Lung (tissue), 16 donors: ENCODE measurements around the gene MYL12B. TPM values are rescaled to one million over a fixed set of nuclear protein-coding genes. Genes with fewer than 3 reads are reported as not detected.
A peak's percentile ranks its signal among the peaks of the same experiment; 100 is the strongest.

ENCODE experiments used
- ATAC-seq: fragments of 200-7000 bp; cut with Tn5 transposase; one replicate; pipeline ENCODE4 v1.9.1; 2020; ENCODE audit warnings: moderate number of reproducible peaks; ENCODE audit not compliant: insufficient read depth, low FRiP score
- DNase-seq, 3 donors: peaks; one replicate each; pipeline ENCODE4 v3.0.0-alpha.2; 2013 to 2017
- H3K27ac ChIP-seq, 2 donors: one replicate each; pipeline ENCODE4 v1.5.1; 2013; ENCODE audit warnings: mild to moderate bottlenecking in 2 of 2, moderate library complexity in 2 of 2, control low read depth in 1 of 2, inconsistent platforms in 1 of 2, low read depth in 1 of 2, low read length in 1 of 2
- H3K27me3 ChIP-seq, 3 donors: one replicate each; pipeline ENCODE4 v1.5.1; 2013; ENCODE audit warnings: low read length in 2 of 3; ENCODE audit not compliant: control insufficient read depth in 3 of 3, insufficient read depth in 3 of 3
- H3K36me3 ChIP-seq, 4 donors: one replicate each; pipeline ENCODE4 v1.5.1; 2013; ENCODE audit warnings: low read length in 4 of 4, mild to moderate bottlenecking in 1 of 4, moderate library complexity in 1 of 4; ENCODE audit not compliant: control insufficient read depth in 4 of 4, insufficient read depth in 4 of 4
- H3K4me1 ChIP-seq, 5 donors: one replicate each; pipeline ENCODE4 v1.5.1; 2013; ENCODE audit warnings: low read length in 5 of 5, mild to moderate bottlenecking in 2 of 5, moderate library complexity in 1 of 5; ENCODE audit not compliant: control insufficient read depth in 5 of 5, insufficient read depth in 5 of 5
- H3K4me3 ChIP-seq: one replicate; pipeline ENCODE4 v1.5.1; 2013; ENCODE audit warnings: mild to moderate bottlenecking, control low read depth, moderate library complexity
- H3K9ac ChIP-seq, 2 donors: one replicate each; pipeline ENCODE4 v1.5.1; 2013; ENCODE audit warnings: low read length in 2 of 2, control low read depth in 1 of 2; ENCODE audit not compliant: insufficient read depth in 1 of 2
- H3K9me3 ChIP-seq, 4 donors: one replicate each; pipeline ENCODE4 v1.5.1; 2013; ENCODE audit warnings: low read length in 3 of 4, mild to moderate bottlenecking in 1 of 4, moderate library complexity in 1 of 4; ENCODE audit not compliant: control insufficient read depth in 4 of 4, insufficient read depth in 3 of 4
- WGBS, 2 donors: extraction: QIAGEN DNeasy Blood & Tissue Kit; methylation state at CpG; one replicate each; pipeline ENCODE4 v1.1.7; 2013; 5-methylcytosine and 5-hydroxymethylcytosine counted together
- long read RNA-seq, 5 donors: transcript quantifications; one replicate each; lab custom pipeline, GENCODE V29; 2026
- polyA plus RNA-seq, 2 donors: library from polyadenylated mRNA; stranded (reverse); fragments of 200-250 nt; gene quantifications; one replicate each; pipeline ENCODE4 v1.2.1, GENCODE V29; 2013
- total RNA-seq, 2 donors: library from RNA; depleted of rRNA in 1 of 2; stranded (reverse); fragments of >200 nt in 1 of 2; gene quantifications; one replicate each; pipeline ENCODE4 v1.2.1, GENCODE V29; 2014 to 2021
- TF ChIP-seq, protein P1 (sequence below): IDR thresholded peaks from 2 replicates; pipeline ENCODE4 v1.5.1; 2012; ENCODE audit warnings: mild to moderate bottlenecking; ENCODE audit errors: control extremely low read depth, extremely low read depth
- donor health status: control.
- donor health status: control.
- donor health status: Bipolar disorder and iron deficiency.
- donor health status: healthy.
- donor health status: DM: yes; HTN: yes; CAD: no.

Gene MYL12B
- total RNA-seq: 100 to 1,000 TPM; 249 to 299 TPM
- polyA plus RNA-seq: 1,000 to 10,000 TPM in 1 of 2 donors, 100 to 1,000 TPM in 1; 538 to 1,047 TPM
- long read RNA-seq, donor 1, transcript MYL12B-201 (4 exons, 1,210 nt): major isoform, 249 of 274 reads
- long read RNA-seq, donor 1, partial matches to known transcripts: 20 of 274 reads
- long read RNA-seq, donor 1, other reads (novel, unspliced or antisense): 5 of 274 reads
- long read RNA-seq, donor 2, transcript MYL12B-201 (4 exons, 1,210 nt): major isoform, 105 of 126 reads
- long read RNA-seq, donor 2, partial matches to known transcripts: 21 of 126 reads
- long read RNA-seq, donor 2, other reads (novel, unspliced or antisense): 0 of 126 reads
- long read RNA-seq, donor 3, transcript MYL12B-201 (4 exons, 1,210 nt): major isoform, 163 of 180 reads
- long read RNA-seq, donor 3, partial matches to known transcripts: 17 of 180 reads
- long read RNA-seq, donor 3, other reads (novel, unspliced or antisense): 0 of 180 reads
- long read RNA-seq, donor 4, transcript MYL12B-201 (4 exons, 1,210 nt): major isoform, 115 of 265 reads
- long read RNA-seq, donor 4, partial matches to known transcripts: 150 of 265 reads
- long read RNA-seq, donor 4, other reads (novel, unspliced or antisense): 0 of 265 reads
- long read RNA-seq, donor 5, transcript MYL12B-201 (4 exons, 1,210 nt): major isoform, 322 of 526 reads
- long read RNA-seq, donor 5, partial matches to known transcripts: 204 of 526 reads
- long read RNA-seq, donor 5, other reads (novel, unspliced or antisense): 0 of 526 reads

DNA sequence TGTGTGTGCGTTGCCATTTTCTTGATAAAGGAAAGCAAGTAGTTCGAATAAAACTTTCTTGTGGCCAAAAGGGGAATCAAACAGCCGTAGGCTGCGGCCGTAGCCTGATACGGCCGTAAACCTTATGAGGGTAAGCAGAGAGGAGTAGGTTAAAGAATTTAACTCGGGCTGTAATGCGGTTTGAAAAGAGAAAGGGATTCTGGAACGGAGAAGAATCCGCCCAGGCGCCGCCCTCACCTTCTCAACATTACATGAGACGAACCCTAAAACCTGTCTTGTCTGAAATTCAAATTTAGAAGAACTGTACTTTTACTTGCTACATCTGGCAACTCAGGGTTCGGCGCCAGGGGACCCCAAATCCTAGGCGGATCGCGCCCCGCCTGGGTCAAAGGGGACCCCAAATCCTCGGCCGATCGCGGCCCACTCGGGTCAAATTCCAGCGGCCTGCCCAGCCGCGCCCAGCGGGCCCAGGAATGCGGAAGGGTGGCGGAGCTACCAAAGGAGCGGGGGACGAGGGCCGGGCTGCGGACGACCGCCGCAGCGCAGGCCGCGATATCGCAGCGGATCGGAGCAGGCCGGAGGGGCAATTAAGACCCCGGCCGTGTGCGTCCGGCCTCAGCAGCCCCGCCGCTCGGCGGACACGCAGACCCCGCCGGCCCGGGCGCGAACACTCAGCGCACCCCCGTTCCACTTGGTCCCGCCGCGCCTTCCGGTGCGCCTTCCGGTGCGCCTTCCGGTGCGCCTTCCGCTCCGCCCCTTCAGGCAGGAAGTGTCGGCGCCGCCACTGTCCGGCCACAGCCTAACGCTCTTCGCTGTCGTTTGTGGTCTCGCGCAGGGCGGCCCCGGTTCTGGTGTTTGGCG lies at the start of gene MYL12B:
Gene MYL12B, plus strand, starts transcription at position 761 of the 861 bp plus-strand sequence. CDS start 10,766 bp downstream, outside the sequence.
- peak within 1 kb of the TSS; percentile 98 to 100 for H3K27ac ChIP-seq
- DNase-seq (peak; percentile 86 to 88 (median 87)), ATAC-seq (peak; percentile 93)
- H3K9ac ChIP-seq: peak within 1 kb of the TSS; percentile 59 to 86
- H3K4me1 ChIP-seq: peaks cover 0 to 36% (median 13%) of the 10 kb centered on the region in 5 donors
- H3K4me3 ChIP-seq: peak within 1 kb of the TSS; percentile 97
- no peaks in the 10 kb centered on the region for H3K9me3 ChIP-seq
- TF ChIP-seq, protein P1, sequence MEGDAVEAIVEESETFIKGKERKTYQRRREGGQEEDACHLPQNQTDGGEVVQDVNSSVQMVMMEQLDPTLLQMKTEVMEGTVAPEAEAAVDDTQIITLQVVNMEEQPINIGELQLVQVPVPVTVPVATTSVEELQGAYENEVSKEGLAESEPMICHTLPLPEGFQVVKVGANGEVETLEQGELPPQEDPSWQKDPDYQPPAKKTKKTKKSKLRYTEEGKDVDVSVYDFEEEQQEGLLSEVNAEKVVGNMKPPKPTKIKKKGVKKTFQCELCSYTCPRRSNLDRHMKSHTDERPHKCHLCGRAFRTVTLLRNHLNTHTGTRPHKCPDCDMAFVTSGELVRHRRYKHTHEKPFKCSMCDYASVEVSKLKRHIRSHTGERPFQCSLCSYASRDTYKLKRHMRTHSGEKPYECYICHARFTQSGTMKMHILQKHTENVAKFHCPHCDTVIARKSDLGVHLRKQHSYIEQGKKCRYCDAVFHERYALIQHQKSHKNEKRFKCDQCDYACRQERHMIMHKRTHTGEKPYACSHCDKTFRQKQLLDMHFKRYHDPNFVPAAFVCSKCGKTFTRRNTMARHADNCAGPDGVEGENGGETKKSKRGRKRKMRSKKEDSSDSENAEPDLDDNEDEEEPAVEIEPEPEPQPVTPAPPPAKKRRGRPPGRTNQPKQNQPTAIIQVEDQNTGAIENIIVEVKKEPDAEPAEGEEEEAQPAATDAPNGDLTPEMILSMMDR: no peak
- peaks cover 5 to 21% (median 16%) of the 10 kb centered on the region in 4 donors for H3K36me3 ChIP-seq
- H3K27me3 ChIP-seq: no peaks in the 10 kb centered on the region
- 0 to 1% methylated on average over 47 to 84 of the region's 84 CpGs for WGBS, 2 donors

DNA sequence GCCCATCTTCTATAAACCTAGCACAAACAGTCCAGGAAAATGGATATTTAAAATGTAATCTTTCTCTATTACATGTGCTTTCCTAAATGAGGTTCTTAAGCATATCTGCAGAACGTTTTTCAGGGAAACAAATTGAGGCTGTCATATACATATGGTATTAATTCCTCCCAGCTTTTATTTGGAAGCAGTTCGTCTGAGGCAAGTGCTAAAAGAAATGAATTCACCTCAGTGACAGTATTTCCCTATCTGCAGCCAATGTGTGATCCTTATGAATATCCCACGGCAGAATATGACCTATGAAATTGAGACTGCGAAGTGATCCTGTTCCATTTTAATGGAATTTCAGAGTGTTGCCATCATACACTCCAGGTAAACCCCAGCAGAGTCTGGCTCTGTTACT lies 49.3 kb upstream of the MYL12B start:
- no peaks in the 10 kb centered on the region for H3K27me3 ChIP-seq
- DNase-seq: no peak
- TF ChIP-seq, protein P1: no peak
- 72 to 87% methylated on average over 4 of the region's 4 CpGs for WGBS, 2 donors
- peaks cover 0 to 9% (median 0%) of the 10 kb centered on the region in 5 donors for H3K4me1 ChIP-seq
- no peak overlapping the region for H3K4me3 ChIP-seq
- peaks cover 0 to 4% (median 0%) of the 10 kb centered on the region in 4 donors for H3K36me3 ChIP-seq
- H3K27ac ChIP-seq: peak overlapping the region in 1 of 2 donors; percentile 48
- H3K9ac ChIP-seq: no peak overlapping the region
- H3K9me3 ChIP-seq: no peaks in the 10 kb centered on the region
- no peak for ATAC-seq

DNA sequence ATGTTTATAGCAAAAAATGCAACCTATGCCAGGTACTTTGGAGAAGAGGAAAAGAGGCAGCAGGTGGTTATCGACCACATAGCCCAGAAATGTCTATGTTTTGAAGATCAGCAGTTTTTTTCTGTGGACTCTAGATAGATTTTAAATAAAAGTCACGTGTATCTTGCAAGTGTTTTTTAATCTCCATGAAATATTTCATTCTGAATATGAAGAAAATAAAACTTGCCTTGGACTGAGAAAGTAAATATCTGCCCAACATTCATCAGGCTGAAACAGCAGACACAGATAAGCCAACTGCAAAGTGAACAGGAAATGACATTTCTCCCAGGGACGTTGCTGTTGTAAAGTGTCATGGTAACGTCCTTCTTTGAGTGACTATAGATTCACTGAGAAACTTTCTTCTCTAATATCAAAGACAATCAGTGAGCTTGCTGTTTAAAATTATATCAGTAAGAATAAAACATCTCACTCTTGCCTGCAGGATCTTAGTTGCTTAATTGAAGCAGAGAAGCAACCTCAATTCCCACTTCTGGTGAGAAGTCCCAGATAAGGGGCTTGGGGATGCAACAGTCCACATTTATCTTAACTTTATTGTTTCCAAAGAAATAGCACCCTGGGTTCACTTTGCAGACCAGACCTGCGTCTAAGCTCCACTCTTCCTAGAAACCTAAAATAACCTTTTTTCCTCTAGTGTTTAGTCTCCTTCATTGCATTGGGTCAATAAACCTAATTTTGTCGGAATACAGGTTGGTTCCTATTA lies 48.5 kb upstream of the MYL12B start:
- H3K27me3 ChIP-seq: no peaks in the 10 kb centered on the region
- WGBS, 2 donors: 34 to 42% methylated on average over 6 of the region's 6 CpGs
- no peak overlapping the region for H3K4me3 ChIP-seq
- no peak overlapping the region for H3K9ac ChIP-seq
- DNase-seq (peak in 1 of 3 donors; percentile 44), ATAC-seq (no peak)
- no peaks in the 10 kb centered on the region for H3K9me3 ChIP-seq
- H3K36me3 ChIP-seq: peaks cover 0 to 4% (median 0%) of the 10 kb centered on the region in 4 donors
- H3K27ac ChIP-seq: peak overlapping the region in 1 of 2 donors; percentile 48
- peaks cover 0 to 9% (median 0%) of the 10 kb centered on the region in 5 donors for H3K4me1 ChIP-seq
- TF ChIP-seq, protein P1: no peak
